Testis (tissue), 2 donors: ENCODE data around the gene FANCB.

Experiments used
- POLR2A ChIP-seq: fragments of 450-650 bp; IDR thresholded peaks from one replicate; pipeline ENCODE4 v1.6.1; 2017; ENCODE audit warnings: antibody characterized with exemption, mild to moderate bottlenecking, moderate library complexity
- TF ChIP-seq, protein P1 (sequence below), 3 experiments: fragments of 450-650 bp in 2 of 3; fragments of 200-600 bp in 1 of 3; sonication (generic) in 1 of 3; IDR thresholded peaks; one replicate each; pipeline ENCODE4 v1.5.1; 2016 to 2019; ENCODE audit warnings: antibody characterized with exemption in 3 of 3, mild to moderate bottlenecking in 2 of 3, moderate library complexity in 1 of 3

DNA sequence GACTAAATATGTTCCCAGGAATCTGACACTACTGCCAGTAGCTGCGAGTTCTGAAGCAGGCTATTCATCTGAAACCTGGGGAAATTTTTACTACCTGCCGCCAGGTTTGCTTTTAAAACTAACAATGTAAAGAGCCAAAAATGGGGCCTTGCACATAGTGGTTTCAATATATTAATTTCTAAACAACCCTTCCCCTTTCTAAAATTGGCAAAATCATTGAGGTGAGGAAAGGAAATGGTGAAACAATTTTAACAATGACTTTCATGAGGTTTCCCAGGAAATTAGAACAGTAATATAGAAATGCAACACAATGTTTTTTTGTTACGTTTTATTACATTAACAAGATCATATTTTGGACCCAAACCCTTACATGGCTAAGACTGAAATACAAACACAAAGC, 21.3 kb downstream of the FANCB start:
- TF ChIP-seq, protein P1, sequence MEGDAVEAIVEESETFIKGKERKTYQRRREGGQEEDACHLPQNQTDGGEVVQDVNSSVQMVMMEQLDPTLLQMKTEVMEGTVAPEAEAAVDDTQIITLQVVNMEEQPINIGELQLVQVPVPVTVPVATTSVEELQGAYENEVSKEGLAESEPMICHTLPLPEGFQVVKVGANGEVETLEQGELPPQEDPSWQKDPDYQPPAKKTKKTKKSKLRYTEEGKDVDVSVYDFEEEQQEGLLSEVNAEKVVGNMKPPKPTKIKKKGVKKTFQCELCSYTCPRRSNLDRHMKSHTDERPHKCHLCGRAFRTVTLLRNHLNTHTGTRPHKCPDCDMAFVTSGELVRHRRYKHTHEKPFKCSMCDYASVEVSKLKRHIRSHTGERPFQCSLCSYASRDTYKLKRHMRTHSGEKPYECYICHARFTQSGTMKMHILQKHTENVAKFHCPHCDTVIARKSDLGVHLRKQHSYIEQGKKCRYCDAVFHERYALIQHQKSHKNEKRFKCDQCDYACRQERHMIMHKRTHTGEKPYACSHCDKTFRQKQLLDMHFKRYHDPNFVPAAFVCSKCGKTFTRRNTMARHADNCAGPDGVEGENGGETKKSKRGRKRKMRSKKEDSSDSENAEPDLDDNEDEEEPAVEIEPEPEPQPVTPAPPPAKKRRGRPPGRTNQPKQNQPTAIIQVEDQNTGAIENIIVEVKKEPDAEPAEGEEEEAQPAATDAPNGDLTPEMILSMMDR (IDR thresholded peaks at IDR 0.05), result no peak
- no peak for TF ChIP-seq POLR2A
